Measurements from ENCODE around the gene USP6NL. TPM values are rescaled to one million over a fixed set of nuclear protein-coding genes. Genes with fewer than 3 reads are reported as not detected.

The USP6NL gene
- total RNA-seq, 2 experiments from 2014 or later, result 2.3 to 2.5 TPM

DNA sequence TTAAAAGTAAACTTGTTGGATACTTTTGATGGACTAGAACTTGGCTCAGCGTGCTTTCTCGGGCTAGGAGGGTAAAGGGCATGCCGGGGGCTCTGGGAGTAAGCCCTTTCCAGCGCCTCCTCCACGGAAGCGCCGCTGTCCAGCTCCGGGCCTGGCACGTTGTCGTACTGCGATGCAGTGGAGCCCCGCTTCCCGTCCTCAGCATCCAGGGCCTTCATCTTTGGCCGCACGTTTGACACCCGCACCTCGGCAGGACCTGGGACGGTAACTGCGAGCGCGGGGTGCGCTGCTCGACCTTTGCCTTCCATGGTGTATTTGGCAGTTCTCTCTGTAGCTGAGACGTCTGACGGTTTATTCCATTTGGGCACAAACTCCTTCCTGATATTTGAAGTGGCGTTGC lies 148.3 kb downstream of the USP6NL start:
- Mint-ChIP-seq H3K27ac (no peak overlapping the region), H3K36me3 (ENCODE audit: low read depth) (no peaks in the 10 kb centered on the region), H3K4me3 (no peak overlapping the region), H3K27me3 (no peaks in the 10 kb centered on the region), H3K9me3 (no peaks in the 10 kb centered on the region), H3K4me1 (ENCODE audit: low read depth) (no peaks in the 10 kb centered on the region)
- ChIA-PET POLR2A (interaction anchor here (0.8 kb wide), 1 partner anchor 125 kb away, joined by 3 read pairs; no protein-coding TSS in a partner anchor), CTCF (no interaction called here)
- DNase-seq (no peak), ATAC-seq (no peak)
- intact Hi-C loops (cut with micrococcal nuclease), result no loop called here
- TF ChIP-seq, protein P1, sequence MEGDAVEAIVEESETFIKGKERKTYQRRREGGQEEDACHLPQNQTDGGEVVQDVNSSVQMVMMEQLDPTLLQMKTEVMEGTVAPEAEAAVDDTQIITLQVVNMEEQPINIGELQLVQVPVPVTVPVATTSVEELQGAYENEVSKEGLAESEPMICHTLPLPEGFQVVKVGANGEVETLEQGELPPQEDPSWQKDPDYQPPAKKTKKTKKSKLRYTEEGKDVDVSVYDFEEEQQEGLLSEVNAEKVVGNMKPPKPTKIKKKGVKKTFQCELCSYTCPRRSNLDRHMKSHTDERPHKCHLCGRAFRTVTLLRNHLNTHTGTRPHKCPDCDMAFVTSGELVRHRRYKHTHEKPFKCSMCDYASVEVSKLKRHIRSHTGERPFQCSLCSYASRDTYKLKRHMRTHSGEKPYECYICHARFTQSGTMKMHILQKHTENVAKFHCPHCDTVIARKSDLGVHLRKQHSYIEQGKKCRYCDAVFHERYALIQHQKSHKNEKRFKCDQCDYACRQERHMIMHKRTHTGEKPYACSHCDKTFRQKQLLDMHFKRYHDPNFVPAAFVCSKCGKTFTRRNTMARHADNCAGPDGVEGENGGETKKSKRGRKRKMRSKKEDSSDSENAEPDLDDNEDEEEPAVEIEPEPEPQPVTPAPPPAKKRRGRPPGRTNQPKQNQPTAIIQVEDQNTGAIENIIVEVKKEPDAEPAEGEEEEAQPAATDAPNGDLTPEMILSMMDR (IDR thresholded peaks at IDR 0.05), result no peak

DNA sequence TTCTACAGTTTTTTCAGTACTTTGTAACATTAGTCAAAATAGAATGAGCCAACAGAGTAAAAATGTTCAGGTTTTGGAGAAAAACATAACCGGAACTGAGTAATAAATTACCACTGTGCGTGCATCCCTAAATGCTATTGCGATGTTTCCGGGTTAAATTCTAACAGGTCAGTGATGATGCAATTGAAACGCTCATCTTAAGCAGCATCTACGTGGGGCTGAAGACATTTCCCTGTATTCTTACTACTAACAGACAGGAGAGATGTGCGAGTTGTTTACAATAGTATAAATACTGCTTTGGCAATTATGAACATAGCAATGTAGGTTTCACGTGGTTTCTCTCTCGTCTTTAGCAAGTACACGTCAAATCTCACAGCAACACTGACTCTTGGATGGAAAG lies 149.4 kb downstream of the USP6NL start:
- ATAC-seq (no peak), DNase-seq (no peak)
- Mint-ChIP-seq H3K36me3 (ENCODE audit: low read depth) (no peaks in the 10 kb centered on the region), H3K27ac (no peak overlapping the region), H3K4me3 (no peak overlapping the region), H3K9me3 (no peaks in the 10 kb centered on the region), H3K27me3 (no peaks in the 10 kb centered on the region), H3K4me1 (ENCODE audit: low read depth) (no peaks in the 10 kb centered on the region)
- ChIA-PET POLR2A (no interaction called here), CTCF (no interaction called here)
- intact Hi-C loops (cut with micrococcal nuclease), result no loop called here
- TF ChIP-seq, protein P1 (IDR thresholded peaks at IDR 0.05), result no peak

DNA sequence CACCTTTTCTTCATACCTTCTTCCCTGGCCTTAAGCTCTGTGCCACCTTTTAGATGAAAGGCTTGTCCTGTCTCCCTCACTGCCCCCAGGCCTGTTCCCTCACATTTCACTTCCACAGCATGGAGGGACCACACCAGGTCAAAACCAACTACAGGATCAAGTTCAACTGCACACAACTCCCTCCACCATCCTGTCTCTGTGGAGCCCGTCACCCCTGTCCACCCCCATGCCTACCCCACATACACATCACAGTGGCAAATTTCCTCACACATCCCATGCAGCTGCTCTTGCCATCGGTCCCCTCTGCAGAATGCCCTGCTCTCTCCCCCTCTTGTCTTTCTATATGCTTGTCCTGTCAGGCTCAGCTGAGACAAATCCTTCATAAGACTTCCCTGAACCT lies 154.1 kb downstream of the USP6NL start:
- no peak overlapping the region for H3K27ac Mint-ChIP-seq
- ChIA-PET CTCF (no interaction called here), POLR2A (interaction anchor here (0.5 kb wide), 1 partner anchor 1214 kb away, joined by 3 read pairs; no protein-coding TSS in a partner anchor)
- intact Hi-C loops (cut with micrococcal nuclease), result no loop called here
- no peaks in the 10 kb centered on the region for H3K9me3 Mint-ChIP-seq
- H3K27me3 Mint-ChIP-seq, result no peaks in the 10 kb centered on the region
- no peak for ATAC-seq
- no peaks in the 10 kb centered on the region for H3K36me3 Mint-ChIP-seq (ENCODE audit: low read depth)
- H3K4me1 Mint-ChIP-seq (ENCODE audit: low read depth), result no peaks in the 10 kb centered on the region
- DNase-seq, result no peak
- H3K4me3 Mint-ChIP-seq, result no peak overlapping the region
- TF ChIP-seq, protein P1 (IDR thresholded peaks at IDR 0.05), result no peak

DNA sequence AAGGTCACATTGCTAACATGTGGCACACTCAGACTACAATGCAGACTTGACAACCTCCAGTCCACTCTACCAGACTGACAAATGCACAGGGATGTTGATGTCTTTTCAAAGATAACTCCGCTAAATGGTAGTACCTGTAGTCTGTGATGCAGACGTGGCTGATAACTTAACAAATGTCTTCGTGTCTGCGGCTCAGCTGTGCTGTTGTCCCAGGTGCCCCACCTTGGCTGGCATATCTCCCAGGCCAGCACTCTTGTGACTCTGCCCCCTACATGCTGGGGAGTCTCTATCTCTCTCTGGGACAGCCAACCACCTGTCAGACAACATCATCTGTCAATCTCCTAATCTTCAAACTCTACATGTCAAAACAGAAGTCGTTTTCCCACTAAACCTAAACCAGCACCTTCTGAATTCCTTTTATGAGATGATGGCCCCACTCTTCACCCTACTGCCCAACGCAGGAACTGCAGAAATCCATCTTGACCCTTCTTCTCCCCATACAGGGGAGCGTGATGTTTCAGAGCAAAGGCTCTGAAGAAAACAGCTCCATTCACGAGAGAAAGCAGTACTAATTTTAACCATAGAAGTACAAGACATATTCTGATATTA lies 156.4 kb downstream of the USP6NL start:
- Mint-ChIP-seq H3K27ac (no peak overlapping the region), H3K9me3 (no peaks in the 10 kb centered on the region), H3K27me3 (no peaks in the 10 kb centered on the region), H3K36me3 (ENCODE audit: low read depth) (no peaks in the 10 kb centered on the region), H3K4me3 (no peak overlapping the region), H3K4me1 (ENCODE audit: low read depth) (no peaks in the 10 kb centered on the region)
- CTCF ChIA-PET, result interaction anchor here (1.0 kb wide), 1 partner anchor 18 kb away, joined by 3 read pairs; no protein-coding TSS in a partner anchor
- TF ChIP-seq, protein P1 (IDR thresholded peaks at IDR 0.05), result peak; percentile 26
- POLR2A ChIA-PET, result no interaction called here
- intact Hi-C loops (cut with micrococcal nuclease), result no loop called here
- DNase-seq, result peak; percentile 20
- no peak for ATAC-seq

- H3K27ac Mint-ChIP-seq, result no peak overlapping the region
- no peaks in the 10 kb centered on the region for H3K9me3 Mint-ChIP-seq
- ATAC-seq, result no peak
- H3K4me3 Mint-ChIP-seq, result no peak overlapping the region
- POLR2A ChIA-PET, result no interaction called here
- H3K27me3 Mint-ChIP-seq, result no peaks in the 10 kb centered on the region
- no peak for DNase-seq
- H3K36me3 Mint-ChIP-seq (ENCODE audit: low read depth), result no peaks in the 10 kb centered on the region
- CTCF ChIA-PET, result interaction anchor here (1.0 kb wide), 1 partner anchor 19 kb away, joined by 3 read pairs; no protein-coding TSS in a partner anchor
- intact Hi-C loops (cut with micrococcal nuclease), result no loop called here
- no peaks in the 10 kb centered on the region for H3K4me1 Mint-ChIP-seq (ENCODE audit: low read depth)
- TF ChIP-seq, protein P1 (IDR thresholded peaks at IDR 0.05), result no peak
Measured at GRCh38 chr10:11454160-11454559, 157.3 kb downstream of the USP6NL start.
